HepG2 (cell line): ENCODE measurements around the gene ID3. TPM values are rescaled to one million over a fixed set of nuclear protein-coding genes. Genes with fewer than 3 reads are reported as not detected.
A peak's percentile ranks its signal among the peaks of the same experiment; 100 is the strongest.

Source experiments
- AGO1 ChIP-seq: fragments of 200-400 bp; formaldehyde crosslinking; IDR thresholded peaks from 2 replicates; pipeline ENCODE4 v1.6.1; 2017; ENCODE audit warnings: mild to moderate bottlenecking, low read depth, low read length, moderate library complexity; ENCODE audit not compliant: poor library complexity, severe bottlenecking
- ARID5B ChIP-seq: IDR thresholded peaks from 2 replicates; pipeline ENCODE4 v1.4.0; 2020; ENCODE audit warnings: mild to moderate bottlenecking, missing genetic modification reagents
- CCDC6 ChIP-seq: sonication (generic); formaldehyde crosslinking; IDR thresholded peaks from 2 replicates; pipeline ENCODE4 v1.8.1; 2022; ENCODE audit warnings: mild to moderate bottlenecking, missing genetic modification reagents, moderate library complexity
- ESRRA ChIP-seq: sonication (generic); formaldehyde crosslinking; IDR thresholded peaks from 2 replicates; pipeline ENCODE4 v1.5.1; 2020; ENCODE audit warnings: mild to moderate bottlenecking, low read depth, missing genetic modification reagents
- HMGA1 ChIP-seq: sonication (generic); formaldehyde crosslinking; conservative IDR thresholded peaks from 2 replicates; pipeline ENCODE4 v1.4.0; 2020; ENCODE audit warnings: missing genetic modification reagents
- KDM5A ChIP-seq: fragments of 200-600 bp; sonication (generic); IDR thresholded peaks from 2 replicates; pipeline ENCODE4 v1.7.0; 2018; ENCODE audit warnings: antibody characterized with exemption, mild to moderate bottlenecking, low read length, borderline replicate concordance
- MAFG ChIP-seq: sonication (generic); formaldehyde crosslinking; IDR thresholded peaks from 2 replicates; pipeline ENCODE4 v1.5.1; 2020; ENCODE audit warnings: mild to moderate bottlenecking, missing genetic modification reagents
- MIER3 ChIP-seq: IDR thresholded peaks from 2 replicates; pipeline ENCODE4 v1.6.1; 2016; ENCODE audit warnings: missing compliant biosample characterization, borderline replicate concordance
- MTERF4 ChIP-seq: sonication (generic); formaldehyde crosslinking; IDR thresholded peaks from 2 replicates; pipeline ENCODE4 v1.8.0; 2023; ENCODE audit warnings: mild to moderate bottlenecking, missing genetic modification reagents
- NFYC ChIP-seq: IDR thresholded peaks from 2 replicates; pipeline ENCODE4 v1.6.1; 2016; ENCODE audit warnings: missing genetic modification reagents, missing compliant biosample characterization
- NPAS2 ChIP-seq: sonication (generic); formaldehyde crosslinking; IDR thresholded peaks from 2 replicates; pipeline ENCODE4 v1.8.0; 2022; ENCODE audit warnings: mild to moderate bottlenecking, missing genetic modification reagents, borderline replicate concordance
- RFX5 ChIP-seq: IDR thresholded peaks from 2 replicates; pipeline ENCODE4 v1.6.1; 2011; ENCODE audit warnings: low read depth, low read length, improper control_type of control experiment
- RXRA ChIP-seq: sonication (generic); formaldehyde crosslinking; IDR thresholded peaks from 2 replicates; pipeline ENCODE4 v1.5.1; 2020; ENCODE audit warnings: missing genetic modification reagents
- TBP ChIP-seq: sonication (generic); formaldehyde crosslinking; IDR thresholded peaks from 2 replicates; pipeline ENCODE4 v1.5.0; 2020; ENCODE audit warnings: missing genetic modification reagents
- TGIF2 ChIP-seq: IDR thresholded peaks from 2 replicates; pipeline ENCODE4 v1.6.1; 2016; ENCODE audit warnings: control low read depth, missing compliant biosample characterization
- ZNF136 ChIP-seq: sonication (generic); formaldehyde crosslinking; IDR thresholded peaks from 2 replicates; pipeline ENCODE4 v1.8.1; 2022; ENCODE audit warnings: low read depth, mild to moderate bottlenecking, moderate library complexity, missing genetic modification reagents
- ZNF143 ChIP-seq: sonication (generic); formaldehyde crosslinking; IDR thresholded peaks from 2 replicates; pipeline ENCODE4 v1.4.0; 2020; ENCODE audit warnings: missing genetic modification reagents
- ZNF235 ChIP-seq: sonication (generic); formaldehyde crosslinking; IDR thresholded peaks from 2 replicates; pipeline ENCODE4 v1.8.1; 2023; ENCODE audit warnings: mild to moderate bottlenecking, missing genetic modification reagents, borderline replicate concordance
- ZNF296 ChIP-seq: sonication (generic); formaldehyde crosslinking; conservative IDR thresholded peaks from 2 replicates; pipeline ENCODE4 v1.5.0; 2020; ENCODE audit warnings: mild to moderate bottlenecking, missing genetic modification reagents
- ZNF335 ChIP-seq: sonication (generic); formaldehyde crosslinking; IDR thresholded peaks from 2 replicates; pipeline ENCODE4 v1.4.0; 2020; ENCODE audit warnings: missing genetic modification reagents
- ZNF430 ChIP-seq: sonication (generic); formaldehyde crosslinking; IDR thresholded peaks from 2 replicates; pipeline ENCODE4 v1.9.0; 2021; ENCODE audit warnings: mild to moderate bottlenecking, missing genetic modification reagents
- ZNF484 ChIP-seq: sonication (generic); formaldehyde crosslinking; IDR thresholded peaks from 2 replicates; pipeline ENCODE4 v1.5.1; 2020; ENCODE audit warnings: mild to moderate bottlenecking, low read depth, missing genetic modification reagents, borderline replicate concordance
- ZNF552 ChIP-seq: sonication (generic); formaldehyde crosslinking; IDR thresholded peaks from 2 replicates; pipeline ENCODE4 v1.9.0; 2022; ENCODE audit warnings: missing genetic modification reagents, mild to moderate bottlenecking, borderline replicate concordance
- ZNF562 ChIP-seq: sonication (generic); formaldehyde crosslinking; IDR thresholded peaks from 2 replicates; pipeline ENCODE4 v1.8.0; 2022; ENCODE audit warnings: missing genetic modification reagents, borderline replicate concordance
- ZNF678 ChIP-seq: sonication (generic); formaldehyde crosslinking; IDR thresholded peaks from 2 replicates; pipeline ENCODE4 v1.4.0; 2020; ENCODE audit warnings: mild to moderate bottlenecking, missing genetic modification reagents
- ZNF788 ChIP-seq: sonication (generic); formaldehyde crosslinking; IDR thresholded peaks from 2 replicates; pipeline ENCODE4 v1.5.0; 2020; ENCODE audit warnings: mild to moderate bottlenecking, missing genetic modification reagents, borderline replicate concordance
- ZSCAN20 ChIP-seq: sonication (generic); formaldehyde crosslinking; IDR thresholded peaks from 2 replicates; pipeline ENCODE4 v1.4.0; 2020; ENCODE audit warnings: missing genetic modification reagents, mild to moderate bottlenecking, borderline replicate concordance
- polyA plus RNA-seq, 8 experiments: library from polyadenylated mRNA; depleted of rRNA in 3 of 8; stranded (reverse) in 7 of 8; unstranded in 1 of 8; fragments of >200 nt; fragmentation: Illumina TruSeq in 4 of 8; extraction: Trizol in 4 of 8; gene quantifications; 2 replicates each; pipeline versions ENCODE4 v1.2.1 to v1.2.3, GENCODE V29; 2011 to 2016; ENCODE audit warnings: low read depth in 4 of 8, missing spikeins in 1 of 8, mixed read lengths in 1 of 8; ENCODE audit not compliant: insufficient read depth in 1 of 8
- total RNA-seq, 5 experiments: library from RNA; depleted of rRNA; stranded (reverse); fragments of >200 nt; fragmentation: Illumina TruSeq; extraction: Trizol; gene quantifications; 2 replicates each; pipeline ENCODE4 v1.2.3, GENCODE V29; 2016; ENCODE audit warnings: low read depth in 1 of 5

The ID3 gene
- total and polyA plus RNA-seq, 2 of the 13 experiments (the other 11 are each of a cell fraction or from before 2014, with no cell fraction given), result 64.8 to 115 TPM

GRCh38 chr1:23554481-23555269, 4.6 kb downstream of the ID3 start (continued):
- TF ChIP-seq ARID5B (CRISPR knock-in tag) (no peak), RXRA (CRISPR knock-in tag) (peak; percentile 52; the same call in 1 of the 2 replicates), NFYC (CRISPR knock-in tag) (no peak), RFX5 (no peak), ZNF552 (CRISPR knock-in tag) (no peak), HMGA1 (CRISPR knock-in tag) (no peak), ZNF235 (CRISPR knock-in tag) (no peak), MIER3 (CRISPR knock-in tag) (peak; percentile 31; the same call in 1 of the 2 replicates), KDM5A (no peak), TGIF2 (CRISPR knock-in tag) (no peak; the same call in 1 of the 2 replicates), ZSCAN20 (CRISPR knock-in tag) (no peak; the same call in 1 of the 2 replicates), AGO1 (peak; percentile 37), NPAS2 (CRISPR knock-in tag) (no peak), ZNF484 (no peak), ZNF296 (CRISPR knock-in tag) (no peak), ZNF430 (peak; percentile 23; the same call in 1 of the 2 replicates), ESRRA (CRISPR knock-in tag) (no peak), ZNF143 (no peak), MAFG (no peak), TBP (CRISPR knock-in tag) (no peak), MTERF4 (CRISPR knock-in tag) (0 out of 2 replicates have a peak, but pooled peaks have one; percentile 51), ZNF335 (no peak), ZNF788 (no peak), ZNF562 (CRISPR knock-in tag) (no peak), ZNF136 (no peak), ZNF678 (CRISPR knock-in tag) (no peak), CCDC6 (CRISPR knock-in tag) (no peak)
